Measurements from ENCODE around the gene VGF.

Gene VGF

DNA sequence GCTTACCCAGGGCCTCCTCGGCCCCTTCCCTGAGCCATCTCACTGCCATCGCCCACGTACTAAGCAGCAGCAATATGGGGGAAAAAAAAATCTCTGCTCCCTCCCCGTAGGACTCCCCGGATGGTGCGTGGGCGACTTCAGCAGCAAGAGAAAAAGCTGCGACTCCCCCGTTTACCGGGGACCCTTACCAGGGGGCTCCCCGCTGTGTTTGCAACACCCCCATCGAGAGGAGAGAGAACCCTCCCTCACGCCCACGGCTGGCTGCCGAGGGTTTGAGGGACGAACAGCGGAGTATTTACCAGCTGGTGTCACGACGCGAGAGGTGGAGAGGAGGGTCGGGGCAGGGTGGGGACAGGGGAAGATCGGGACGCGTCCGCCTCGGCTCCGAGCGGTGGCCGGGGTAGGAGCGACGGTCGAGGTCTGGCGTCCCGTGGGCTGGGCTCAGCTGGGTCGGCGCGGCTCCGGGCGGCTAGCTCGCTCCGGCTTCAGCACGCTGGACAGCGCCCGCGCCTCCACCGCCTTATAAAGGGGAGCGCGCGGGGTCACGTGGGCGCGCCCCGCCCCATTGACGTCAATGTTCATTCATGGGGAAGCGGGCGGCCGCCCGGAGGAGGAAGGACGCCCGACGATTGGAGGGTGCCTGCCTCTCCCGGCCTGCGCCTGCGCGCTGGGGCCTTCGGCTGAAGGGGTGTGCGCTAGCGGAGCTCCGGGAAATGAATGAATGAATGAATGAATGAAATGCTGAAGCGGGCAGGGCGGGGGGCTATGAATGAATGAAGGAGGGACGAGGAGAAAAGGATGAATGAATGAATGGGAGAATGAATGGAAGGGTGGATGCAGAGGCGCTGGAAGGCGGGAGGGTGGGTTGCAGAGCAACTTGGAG is at the start of gene VGF:
Gene VGF, minus strand, starts transcription at position 495 of the 883 bp plus-strand sequence. CDS start 726 bp downstream, outside the sequence.
- Histone ChIP-seq H3K4me3 (ENCODE audit: insufficient read length, low read depth) (peak within 1 kb of the TSS; percentile 66), H3K36me3 (ENCODE audit: insufficient read depth, insufficient read length, low read length) (peaks cover 2% of the 10 kb centered on the region), H3K9ac (ENCODE audit: insufficient read length, low read depth) (peak within 1 kb of the TSS; percentile 85), H3K4me1 (ENCODE audit: insufficient read depth, insufficient read length) (peaks cover 13% of the 10 kb centered on the region), H3K27me3 (ENCODE audit: insufficient read depth, insufficient read length) (peaks cover 40% of the 10 kb centered on the region), H3K9me3 (ENCODE audit: insufficient read depth, low read length) (no peaks in the 10 kb centered on the region)
- TF ChIP-seq ZNF274 (IDR thresholded peaks at IDR 0.05; ENCODE audit: low read depth, low read length) (no peak), YY1 (IDR thresholded peaks at IDR 0.05; ENCODE audit: insufficient read depth, insufficient read length) (no peak), SUZ12 (IDR thresholded peaks at IDR 0.05; ENCODE audit: extremely low read depth, insufficient read depth, insufficient read length) (no peak)
- DNase-seq (ENCODE audit: low read depth, low spot score) = peak; percentile 90

DNA sequence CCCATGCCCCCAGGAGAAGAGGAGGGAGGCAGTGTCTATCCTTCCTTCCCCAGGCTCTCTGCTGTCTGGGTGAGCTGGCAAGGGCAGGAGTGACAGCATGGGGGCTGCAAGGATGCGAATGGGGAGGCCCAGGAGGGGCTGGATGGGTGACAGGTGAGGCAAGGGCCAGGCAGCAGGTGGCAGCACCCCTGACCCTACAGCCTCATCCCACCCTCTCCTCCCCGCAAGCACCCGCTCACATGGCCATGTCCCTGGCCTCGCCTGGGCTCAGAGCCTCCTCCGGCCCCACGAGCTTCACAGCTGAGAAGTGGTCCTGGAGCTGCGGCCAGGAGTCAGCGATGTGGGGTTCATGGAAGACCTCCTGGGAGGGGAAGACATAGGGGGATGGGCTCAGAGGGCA is 46.6 kb upstream of the VGF start:
- no peak for DNase-seq (ENCODE audit: low read depth, low spot score)
- Histone ChIP-seq H3K27me3 (ENCODE audit: insufficient read depth, insufficient read length) (no peaks in the 10 kb centered on the region), H3K4me3 (ENCODE audit: insufficient read length, low read depth) (no peak overlapping the region), H3K9me3 (ENCODE audit: insufficient read depth, low read length) (no peaks in the 10 kb centered on the region), H3K9ac (ENCODE audit: insufficient read length, low read depth) (no peak overlapping the region), H3K36me3 (ENCODE audit: insufficient read depth, insufficient read length, low read length) (peaks cover 65% of the 10 kb centered on the region), H3K4me1 (ENCODE audit: insufficient read depth, insufficient read length) (peaks cover 5% of the 10 kb centered on the region)
- TF ChIP-seq ZNF274 (IDR thresholded peaks at IDR 0.05; ENCODE audit: low read depth, low read length) (no peak), SUZ12 (IDR thresholded peaks at IDR 0.05; ENCODE audit: extremely low read depth, insufficient read depth, insufficient read length) (no peak), YY1 (IDR thresholded peaks at IDR 0.05; ENCODE audit: insufficient read depth, insufficient read length) (no peak)

DNA sequence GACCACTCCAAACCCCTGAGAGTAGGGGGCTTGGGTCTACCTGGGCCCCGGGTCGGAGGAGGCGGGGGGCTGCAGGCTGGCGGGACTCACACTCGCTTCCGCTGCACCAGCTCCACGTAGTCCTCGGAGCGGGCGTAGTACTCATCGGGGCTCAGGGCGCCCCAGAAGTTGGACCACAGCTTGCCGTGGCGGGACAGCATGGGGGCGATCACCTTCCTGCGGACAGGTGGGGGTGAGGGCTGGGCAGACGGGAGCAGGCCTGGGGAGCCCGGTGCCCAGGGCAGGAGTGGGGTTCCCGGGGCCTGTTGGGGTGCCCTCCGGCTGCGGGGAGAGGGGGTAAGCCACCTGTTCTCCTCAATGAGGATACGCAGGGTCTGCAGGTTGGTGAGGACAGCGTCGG is 46.1 kb upstream of the VGF start:
- DNase-seq (ENCODE audit: low read depth, low spot score) = no peak
- H3K27me3 ChIP-seq (ENCODE audit: insufficient read depth, insufficient read length) = no peaks in the 10 kb centered on the region
- no peak for TF ChIP-seq ZNF274 (IDR thresholded peaks at IDR 0.05; ENCODE audit: low read depth, low read length)
- no peak for TF ChIP-seq SUZ12 (IDR thresholded peaks at IDR 0.05; ENCODE audit: extremely low read depth, insufficient read depth, insufficient read length)
- H3K4me1 ChIP-seq (ENCODE audit: insufficient read depth, insufficient read length) = peaks cover 5% of the 10 kb centered on the region
- no peak overlapping the region for H3K9ac ChIP-seq (ENCODE audit: insufficient read length, low read depth)
- no peaks in the 10 kb centered on the region for H3K9me3 ChIP-seq (ENCODE audit: insufficient read depth, low read length)
- no peak overlapping the region for H3K4me3 ChIP-seq (ENCODE audit: insufficient read length, low read depth)
- H3K36me3 ChIP-seq (ENCODE audit: insufficient read depth, insufficient read length, low read length) = peaks cover 67% of the 10 kb centered on the region

DNA sequence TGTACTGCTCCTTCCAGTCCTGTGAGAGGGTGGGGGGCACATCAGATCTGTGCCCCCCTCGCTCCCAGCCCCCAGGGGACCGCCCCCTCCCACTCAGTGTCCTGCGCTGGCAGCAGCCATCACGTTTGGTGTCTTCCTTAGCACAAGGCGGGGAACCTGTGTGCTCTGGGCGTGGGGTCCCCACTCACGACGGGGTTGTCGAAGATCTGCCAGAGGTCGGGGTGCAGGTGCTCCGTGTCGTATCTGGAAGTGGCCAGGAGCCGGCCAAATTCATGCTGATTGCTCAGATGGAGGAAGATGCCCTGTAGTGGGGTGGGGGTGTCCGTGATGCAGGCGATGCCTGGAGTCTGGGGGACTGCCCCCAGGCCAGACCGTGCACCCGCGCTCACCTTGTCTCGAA is 44.8 kb upstream of the VGF start:
- TF ChIP-seq ZNF274 (IDR thresholded peaks at IDR 0.05; ENCODE audit: low read depth, low read length) = no peak
- no peak for TF ChIP-seq YY1 (IDR thresholded peaks at IDR 0.05; ENCODE audit: insufficient read depth, insufficient read length)
- TF ChIP-seq SUZ12 (IDR thresholded peaks at IDR 0.05; ENCODE audit: extremely low read depth, insufficient read depth, insufficient read length) = no peak
- H3K9me3 ChIP-seq (ENCODE audit: insufficient read depth, low read length) = no peaks in the 10 kb centered on the region
- no peak for DNase-seq (ENCODE audit: low read depth, low spot score)
- no peak overlapping the region for H3K9ac ChIP-seq (ENCODE audit: insufficient read length, low read depth)
- peaks cover 65% of the 10 kb centered on the region for H3K36me3 ChIP-seq (ENCODE audit: insufficient read depth, insufficient read length, low read length)
- H3K4me1 ChIP-seq (ENCODE audit: insufficient read depth, insufficient read length) = no peaks in the 10 kb centered on the region
- H3K27me3 ChIP-seq (ENCODE audit: insufficient read depth, insufficient read length) = no peaks in the 10 kb centered on the region
- H3K4me3 ChIP-seq (ENCODE audit: insufficient read length, low read depth) = no peak overlapping the region

DNA sequence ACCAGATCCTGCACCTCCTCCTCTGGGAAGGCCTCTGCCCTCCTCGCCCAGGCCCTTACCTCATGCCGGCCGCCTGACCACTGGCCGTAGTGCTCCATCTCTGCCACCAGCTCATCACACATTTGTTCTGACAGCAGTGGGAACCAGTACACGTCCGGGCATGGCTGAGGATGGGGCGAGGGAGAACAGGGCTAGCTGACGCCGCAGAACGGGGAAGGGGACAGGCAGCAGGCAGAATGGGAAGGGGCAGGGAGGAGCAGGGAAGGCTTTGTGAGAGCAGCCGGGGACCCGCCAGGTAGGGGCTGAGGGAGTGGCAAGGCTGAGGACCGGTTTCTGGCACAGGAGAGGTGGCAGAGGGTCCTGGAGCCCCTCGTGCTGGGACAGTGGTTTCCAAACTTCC is 43.4 kb upstream of the VGF start:
- Histone ChIP-seq H3K9ac (ENCODE audit: insufficient read length, low read depth) (no peak overlapping the region), H3K27me3 (ENCODE audit: insufficient read depth, insufficient read length) (no peaks in the 10 kb centered on the region), H3K4me1 (ENCODE audit: insufficient read depth, insufficient read length) (no peaks in the 10 kb centered on the region), H3K9me3 (ENCODE audit: insufficient read depth, low read length) (no peaks in the 10 kb centered on the region), H3K4me3 (ENCODE audit: insufficient read length, low read depth) (no peak overlapping the region), H3K36me3 (ENCODE audit: insufficient read depth, insufficient read length, low read length) (peaks cover 56% of the 10 kb centered on the region)
- TF ChIP-seq SUZ12 (IDR thresholded peaks at IDR 0.05; ENCODE audit: extremely low read depth, insufficient read depth, insufficient read length) = no peak
- no peak for TF ChIP-seq YY1 (IDR thresholded peaks at IDR 0.05; ENCODE audit: insufficient read depth, insufficient read length)
- TF ChIP-seq ZNF274 (IDR thresholded peaks at IDR 0.05; ENCODE audit: low read depth, low read length) = no peak
- no peak for DNase-seq (ENCODE audit: low read depth, low spot score)

DNA sequence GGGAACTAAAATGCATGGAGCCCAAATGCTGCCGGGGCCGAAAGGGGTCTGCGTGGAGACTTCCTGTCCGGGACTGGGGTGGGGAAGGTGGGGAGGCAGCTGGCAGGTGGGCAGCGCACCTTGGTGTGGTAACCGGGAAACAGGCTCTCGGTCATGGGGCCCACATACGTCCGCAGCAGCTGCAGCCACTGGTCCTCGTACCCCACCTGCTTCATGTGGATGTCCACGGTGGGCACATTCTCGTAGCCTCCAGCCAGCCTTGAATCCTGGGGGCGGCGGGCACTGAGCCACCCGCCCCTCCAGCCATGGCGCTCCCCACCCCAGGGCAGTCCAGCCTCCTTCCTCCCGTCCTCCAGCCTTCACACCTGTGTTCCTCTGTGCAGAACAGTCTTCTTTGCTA is 42.1 kb upstream of the VGF start:
- H3K9me3 ChIP-seq (ENCODE audit: insufficient read depth, low read length) = no peaks in the 10 kb centered on the region
- no peaks in the 10 kb centered on the region for H3K4me1 ChIP-seq (ENCODE audit: insufficient read depth, insufficient read length)
- no peak for DNase-seq (ENCODE audit: low read depth, low spot score)
- H3K36me3 ChIP-seq (ENCODE audit: insufficient read depth, insufficient read length, low read length) = peaks cover 46% of the 10 kb centered on the region
- H3K9ac ChIP-seq (ENCODE audit: insufficient read length, low read depth) = no peak overlapping the region
- no peak overlapping the region for H3K4me3 ChIP-seq (ENCODE audit: insufficient read length, low read depth)
- TF ChIP-seq ZNF274 (IDR thresholded peaks at IDR 0.05; ENCODE audit: low read depth, low read length) (no peak), SUZ12 (IDR thresholded peaks at IDR 0.05; ENCODE audit: extremely low read depth, insufficient read depth, insufficient read length) (no peak), YY1 (IDR thresholded peaks at IDR 0.05; ENCODE audit: insufficient read depth, insufficient read length) (no peak)
- H3K27me3 ChIP-seq (ENCODE audit: insufficient read depth, insufficient read length) = no peaks in the 10 kb centered on the region

DNA sequence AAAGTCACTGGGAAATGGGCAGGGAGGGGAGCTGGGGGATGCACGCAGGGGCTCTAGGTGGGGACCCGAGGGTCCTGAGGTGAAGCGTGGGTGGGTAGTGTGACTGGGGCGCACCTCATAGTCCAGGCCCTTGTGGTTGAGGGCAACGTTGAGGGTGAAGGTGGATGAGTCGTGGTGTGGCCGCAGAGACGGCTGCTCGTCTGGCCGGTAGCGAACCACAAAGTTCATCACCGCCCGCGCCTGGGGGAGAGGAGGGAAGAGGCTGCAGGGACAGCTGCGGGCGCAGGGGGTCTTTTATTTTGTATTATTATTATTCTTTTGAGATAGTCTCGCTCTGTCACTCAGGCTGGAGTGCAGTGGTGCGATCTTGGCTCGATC is 41.3 kb upstream of the VGF start:
- H3K27me3 ChIP-seq (ENCODE audit: insufficient read depth, insufficient read length) = no peaks in the 10 kb centered on the region
- H3K4me3 ChIP-seq (ENCODE audit: insufficient read length, low read depth) = no peak overlapping the region
- TF ChIP-seq ZNF274 (IDR thresholded peaks at IDR 0.05; ENCODE audit: low read depth, low read length) (no peak), YY1 (IDR thresholded peaks at IDR 0.05; ENCODE audit: insufficient read depth, insufficient read length) (no peak), SUZ12 (IDR thresholded peaks at IDR 0.05; ENCODE audit: extremely low read depth, insufficient read depth, insufficient read length) (no peak)
- H3K4me1 ChIP-seq (ENCODE audit: insufficient read depth, insufficient read length) = no peaks in the 10 kb centered on the region
- peaks cover 38% of the 10 kb centered on the region for H3K36me3 ChIP-seq (ENCODE audit: insufficient read depth, insufficient read length, low read length)
- H3K9ac ChIP-seq (ENCODE audit: insufficient read length, low read depth) = no peak overlapping the region
- DNase-seq (ENCODE audit: low read depth, low spot score) = no peak
- H3K9me3 ChIP-seq (ENCODE audit: insufficient read depth, low read length) = no peaks in the 10 kb centered on the region

Measured in NT2/D1 (cell line).